NCI-H2029 treated with DMSO at 0.1 percent for 48 hours (cell line): ENCODE results near the gene SORBS1.

Source experiments
- DNase-seq: peaks from one replicate; lab custom pipeline; 2025; lab: John Stamatoyannopoulos, UW

SORBS1 gene

GRCh38 chr10:95343573-95343972, 217.6 kb downstream of the SORBS1 start:
- no peak for DNase-seq

DNA sequence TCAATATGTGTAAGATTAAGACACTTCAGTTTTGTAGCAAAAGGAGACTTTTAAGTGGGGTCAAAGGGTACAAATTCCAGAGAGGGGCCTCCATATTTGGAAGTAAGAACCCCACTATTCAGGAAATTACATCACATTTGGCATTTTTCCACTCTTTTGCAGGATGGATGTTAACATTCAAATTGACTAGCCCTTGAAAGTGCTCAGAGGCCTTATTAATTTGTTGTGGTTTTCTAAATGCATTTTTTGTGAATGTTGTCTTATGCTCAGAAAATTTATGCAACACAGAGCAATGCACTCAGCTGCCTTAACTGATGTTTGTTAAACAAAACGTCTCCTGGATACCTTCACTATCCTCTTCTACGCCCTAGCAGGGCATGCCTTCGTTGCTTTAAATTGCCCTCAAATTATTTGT, 219.4 kb downstream of the SORBS1 start:
- DNase-seq: no peak

DNA sequence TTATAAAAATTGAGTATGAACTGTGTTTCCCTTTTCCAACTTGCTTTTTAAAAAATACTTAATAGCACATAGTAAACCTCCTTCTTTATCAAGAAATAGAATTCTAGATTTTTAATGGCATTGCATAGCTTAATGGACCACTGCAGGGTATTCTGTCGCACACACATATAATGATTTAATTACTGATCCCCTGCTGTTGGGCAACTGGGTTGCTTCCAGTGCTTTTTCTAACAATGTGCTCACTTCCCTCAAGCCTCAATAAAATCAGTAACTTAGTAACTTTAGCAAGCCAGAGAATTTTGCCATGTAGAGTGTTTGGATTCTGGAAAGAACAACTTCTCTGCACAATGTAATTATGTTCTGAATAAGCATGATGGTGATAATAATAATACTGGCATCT, 221.3 kb downstream of the SORBS1 start:
- DNase-seq: no peak

GRCh38 chr10:95337423-95338160, 223.6 kb downstream of the SORBS1 start:
- DNase-seq: no peak

DNA sequence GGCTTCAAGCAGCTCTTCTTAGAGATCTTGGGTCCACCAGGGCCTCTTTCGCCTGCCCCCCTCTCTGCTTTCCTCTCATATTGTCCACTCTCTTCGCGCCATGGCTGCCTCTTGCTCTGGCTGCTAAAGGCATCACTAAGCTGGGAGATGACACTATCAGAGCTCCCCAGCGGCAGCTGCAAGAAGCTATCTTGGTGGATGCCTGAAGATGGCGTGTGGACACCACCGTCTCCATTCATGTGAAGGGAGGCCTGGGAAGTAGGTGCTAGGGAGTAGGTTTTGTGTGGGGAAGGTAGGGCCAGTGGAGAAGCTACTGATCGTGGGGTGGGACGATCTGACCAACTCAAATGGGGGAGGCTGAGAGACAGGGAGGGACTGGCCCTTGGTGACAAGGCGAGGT, 224.5 kb downstream of the SORBS1 start:
- no peak for DNase-seq

DNA sequence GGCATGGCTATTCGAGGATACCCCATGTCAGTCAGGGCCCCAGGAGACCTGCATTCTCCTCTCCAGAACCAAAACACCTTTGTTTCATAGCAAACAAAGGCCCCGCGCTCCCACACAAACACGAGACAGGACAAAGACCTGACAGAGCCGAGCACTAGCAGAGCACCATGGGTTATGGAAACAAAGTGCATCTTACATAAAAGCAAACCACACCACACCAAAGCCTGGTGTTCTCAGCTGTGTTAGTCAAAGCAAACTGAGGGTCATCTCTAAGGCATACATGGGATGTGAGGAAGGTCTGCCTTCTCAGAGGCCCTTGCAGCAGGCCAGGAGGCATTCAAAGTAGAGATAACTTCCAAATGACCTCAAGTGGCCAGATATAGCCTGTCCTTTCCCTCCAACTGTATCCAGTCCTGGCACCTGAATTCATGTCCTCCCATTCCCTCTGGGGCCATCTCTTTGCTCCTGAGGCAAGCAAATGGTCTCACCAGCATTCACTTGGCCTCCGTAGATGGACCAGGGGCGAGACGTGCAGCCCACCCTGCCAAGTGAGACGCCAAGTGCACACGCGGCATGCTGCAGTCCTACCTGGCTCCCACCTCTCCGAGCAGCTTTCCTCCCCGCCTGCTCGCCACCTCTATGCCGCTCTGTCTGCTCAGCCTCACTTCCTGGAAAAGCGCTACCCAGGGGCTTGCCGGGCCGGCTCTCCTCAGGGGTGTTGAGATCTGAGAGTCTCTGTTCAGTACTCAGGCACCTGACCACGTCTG, 225.1 kb downstream of the SORBS1 start:
- DNase-seq: no peak

DNA sequence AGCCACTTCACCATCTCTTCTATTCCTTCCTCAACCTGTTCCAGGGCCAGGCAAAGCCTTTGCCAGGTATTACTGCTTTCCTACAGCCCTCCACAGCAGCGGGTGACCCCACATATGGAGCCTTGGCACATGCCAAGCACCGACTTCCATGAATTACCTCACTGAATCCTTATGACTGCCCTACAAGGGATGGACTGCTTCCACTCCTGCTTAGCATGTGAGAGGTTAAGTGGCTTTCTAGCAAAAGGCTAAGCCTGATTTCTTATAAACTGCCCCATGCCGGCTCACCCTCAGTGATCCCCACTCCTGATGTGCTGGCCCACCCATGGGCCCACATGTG, 226.4 kb downstream of the SORBS1 start:
- DNase-seq: no peak

- no peak for DNase-seq
Observed at GRCh38 chr10:95333997-95334804, 227.0 kb downstream of the SORBS1 start.

- DNase-seq: no peak
Observed at GRCh38 chr10:95332666-95333249, 228.4 kb downstream of the SORBS1 start.

DNA sequence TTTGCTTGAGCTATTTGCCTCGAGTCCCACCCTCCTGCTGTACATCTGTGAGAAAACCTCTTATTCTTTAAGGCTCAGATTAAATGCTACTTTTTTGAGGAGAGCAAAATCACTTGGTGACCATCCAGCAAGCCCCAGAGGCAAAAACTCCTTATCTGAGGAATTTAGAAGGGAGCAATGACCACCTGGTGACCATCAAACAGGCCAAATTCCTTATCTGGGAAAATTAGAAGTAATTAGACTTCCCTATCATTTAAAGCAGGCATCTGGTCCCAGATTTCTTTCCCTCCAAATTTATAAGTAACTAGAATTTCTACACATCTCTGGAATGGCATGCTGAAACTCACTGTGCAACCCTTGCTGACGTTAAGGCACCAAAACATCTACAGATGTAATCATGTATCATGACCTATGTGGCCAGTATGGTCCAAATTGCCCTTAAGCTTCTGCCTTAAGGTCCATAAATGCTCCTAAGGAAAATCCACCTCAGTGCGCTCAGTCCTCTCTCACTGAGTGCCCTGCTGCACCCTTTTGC, 229.5 kb downstream of the SORBS1 start:
- no peak for DNase-seq

- DNase-seq: no peak
Observed at GRCh38 chr10:95330966-95331453, 230.2 kb downstream of the SORBS1 start.

DNA sequence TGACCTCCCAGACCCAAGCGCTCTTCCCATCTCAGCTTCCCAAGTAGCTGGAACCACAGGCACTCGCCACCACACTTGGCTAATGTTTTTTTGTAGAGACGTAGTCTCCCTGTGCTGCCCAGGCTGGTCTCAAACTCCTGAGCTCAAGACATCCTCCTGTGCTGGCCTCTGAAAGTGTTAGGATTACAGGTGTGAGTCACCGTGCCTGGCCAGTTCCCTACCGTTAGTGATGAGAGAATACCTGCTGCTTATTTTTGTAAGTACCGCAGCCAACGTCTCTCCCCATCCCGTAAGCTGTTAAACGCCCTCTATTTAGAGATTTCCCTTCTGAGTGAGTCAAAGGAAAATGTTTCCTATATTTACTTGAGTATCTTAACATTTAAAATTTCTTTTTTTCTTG, 231.9 kb downstream of the SORBS1 start:
- no peak for DNase-seq

DNA sequence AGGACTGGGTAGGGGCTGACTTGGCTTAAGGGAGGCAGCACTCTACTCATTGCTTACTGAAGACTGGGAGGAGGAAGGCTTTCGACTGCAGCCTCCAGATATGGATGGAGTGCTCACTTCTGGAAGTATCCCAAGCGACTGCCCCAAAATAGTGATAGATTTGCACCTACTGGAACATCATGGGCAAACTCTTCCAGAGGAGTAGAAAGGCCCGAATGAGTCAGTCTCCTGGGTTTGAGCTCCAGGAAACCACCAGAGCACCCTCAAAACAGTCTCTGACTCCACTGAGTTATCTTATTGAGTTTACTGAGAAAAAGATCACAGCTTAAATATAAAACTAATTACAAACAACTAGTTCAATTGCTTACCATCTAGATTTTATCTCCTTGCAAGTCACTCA, 233.2 kb downstream of the SORBS1 start:
- no peak for DNase-seq

DNA sequence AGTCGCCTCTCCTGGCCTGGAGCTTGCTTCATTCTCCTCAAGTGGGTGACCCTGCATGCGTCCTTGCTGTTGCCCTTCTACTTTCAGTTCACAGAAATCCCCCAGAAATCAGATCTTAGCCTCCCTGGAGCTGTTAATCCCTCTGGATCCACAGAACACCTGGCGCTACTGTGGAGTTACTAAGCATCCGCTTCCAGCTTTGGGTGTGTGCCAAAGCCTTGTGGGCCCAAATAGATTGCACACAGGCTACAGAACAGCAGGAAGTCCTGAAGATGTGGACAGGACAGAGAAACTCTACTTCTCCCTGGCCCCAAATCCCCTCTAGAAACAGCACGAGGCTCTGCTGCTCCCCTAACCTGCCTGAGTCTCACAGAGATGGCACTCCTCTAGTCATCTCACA, 233.8 kb downstream of the SORBS1 start:
- peak; percentile 61 for DNase-seq

DNA sequence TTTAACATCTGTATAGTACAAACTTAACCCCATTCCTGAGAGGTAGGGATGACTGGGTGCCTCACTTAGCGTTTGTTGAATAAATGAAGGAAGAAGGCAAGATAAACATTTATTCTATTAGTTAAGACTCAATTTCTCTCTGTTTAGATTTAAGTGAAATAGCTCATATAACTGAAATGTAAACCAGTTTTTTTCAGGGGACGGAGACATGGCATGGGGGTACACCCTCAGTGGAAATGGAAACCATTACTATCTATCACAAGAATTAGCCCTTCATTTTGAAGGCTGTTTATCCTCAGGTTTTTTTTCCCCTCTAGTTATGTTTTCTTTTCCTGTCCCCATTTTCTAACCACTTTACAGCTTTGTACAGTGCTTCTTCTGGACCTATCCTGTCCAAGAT, 234.8 kb downstream of the SORBS1 start:
- no peak for DNase-seq

- no peak for DNase-seq
Observed at GRCh38 chr10:95325863-95326262, 235.3 kb downstream of the SORBS1 start.

DNA sequence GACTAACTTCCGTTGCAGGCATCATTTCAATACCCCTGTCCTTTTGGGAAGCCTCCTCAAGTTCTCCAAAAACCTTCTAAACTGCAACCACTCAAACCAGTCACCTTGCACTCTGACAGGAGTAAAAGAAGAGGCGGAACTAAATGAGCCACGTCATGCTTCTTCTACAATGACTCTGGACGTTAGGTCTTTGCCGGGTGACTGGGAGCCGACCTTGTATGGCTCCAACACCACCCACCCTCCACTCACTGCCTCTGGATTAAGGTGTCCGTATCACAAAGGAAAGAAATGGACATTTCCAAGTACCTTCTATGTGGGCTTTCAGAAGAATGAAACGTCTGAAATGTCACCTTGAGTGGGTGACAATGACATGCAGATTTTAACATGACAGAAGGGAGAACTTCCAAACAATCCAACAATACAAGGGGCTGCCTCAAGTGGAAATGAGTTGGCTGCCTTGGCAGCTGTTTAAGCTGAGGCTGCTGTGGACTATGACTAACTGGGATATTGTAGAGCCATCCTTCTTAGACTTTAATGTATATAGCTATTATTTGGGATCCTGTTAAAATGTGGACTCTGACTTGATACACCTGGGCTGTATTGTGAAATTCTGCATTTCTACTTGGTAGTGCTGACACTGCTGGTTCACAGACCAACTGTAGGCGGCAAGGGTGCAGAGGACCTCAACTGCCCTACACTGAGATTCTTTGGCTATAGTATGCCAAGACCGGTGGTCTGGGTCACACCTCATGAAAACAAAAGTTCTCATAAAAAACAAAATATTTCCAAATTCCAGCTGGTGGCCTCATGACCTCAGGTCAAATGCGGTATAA, 236.5 kb downstream of the SORBS1 start:
- no peak for DNase-seq

DNA sequence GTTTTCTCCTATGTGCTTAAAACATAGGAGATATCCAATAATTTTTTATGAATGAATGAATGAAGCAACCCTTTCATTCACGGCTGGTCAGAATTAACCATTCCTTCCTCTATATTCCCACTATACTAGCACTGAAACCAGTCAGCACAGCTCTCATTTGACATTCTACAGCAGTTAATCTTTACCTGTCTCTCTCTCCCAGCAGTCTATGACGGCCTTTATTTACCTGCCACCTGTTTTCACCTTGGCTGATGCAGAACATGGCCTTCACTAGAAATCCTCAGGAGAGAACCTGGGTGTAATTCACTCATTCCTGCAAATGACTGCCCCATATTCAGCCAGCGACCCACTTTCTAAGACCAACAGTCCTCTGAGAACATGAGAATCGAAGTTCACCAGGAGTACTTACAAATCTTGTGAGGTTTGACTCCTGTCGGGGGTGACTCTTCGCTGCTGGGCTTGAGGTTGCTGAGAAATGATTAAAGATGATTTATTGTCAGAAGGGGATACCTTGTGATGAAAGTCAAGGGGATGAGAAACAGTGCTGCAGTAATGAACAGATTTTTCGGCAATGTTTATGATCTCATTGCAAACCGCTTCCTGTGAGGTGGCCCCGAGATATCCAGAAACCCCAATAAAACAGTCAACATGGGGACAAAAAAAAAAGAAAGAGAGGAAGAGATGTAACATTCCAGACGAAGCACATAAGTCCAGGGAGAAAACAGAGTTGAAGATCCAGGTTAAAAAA, 239.4 kb downstream of the SORBS1 start:
- DNase-seq: no peak

DNA sequence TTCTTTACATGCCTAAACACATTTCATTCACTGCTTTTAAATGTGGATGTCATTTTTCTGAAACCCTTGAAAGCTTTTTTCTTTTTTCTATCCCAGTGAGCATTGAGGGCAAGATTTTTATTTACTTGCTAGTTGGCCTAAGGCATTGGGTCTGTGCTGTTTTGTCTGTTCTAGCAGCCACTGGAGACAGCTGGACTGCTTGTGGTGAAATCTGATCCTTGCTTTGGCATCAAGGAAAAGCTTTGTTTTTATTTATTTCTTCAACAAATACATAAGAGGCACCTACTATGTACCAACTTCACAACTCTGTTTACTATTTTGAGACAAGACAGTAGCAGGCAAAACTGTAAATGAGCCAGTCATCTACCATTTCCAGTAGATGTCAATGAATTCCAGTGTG, 241.9 kb downstream of the SORBS1 start:
- no peak for DNase-seq

GRCh38 chr10:95315509-95315908, 245.7 kb downstream of the SORBS1 start:
- no peak for DNase-seq
